ENCODE results near the gene ST6GALNAC2. TPM values are rescaled to one million over a fixed set of nuclear protein-coding genes. Genes with fewer than 3 reads are reported as not detected.

The ST6GALNAC2 gene
- total and polyA plus RNA-seq, 9 donors = 1.2 to 8.0 (median 1.5) TPM

DNA sequence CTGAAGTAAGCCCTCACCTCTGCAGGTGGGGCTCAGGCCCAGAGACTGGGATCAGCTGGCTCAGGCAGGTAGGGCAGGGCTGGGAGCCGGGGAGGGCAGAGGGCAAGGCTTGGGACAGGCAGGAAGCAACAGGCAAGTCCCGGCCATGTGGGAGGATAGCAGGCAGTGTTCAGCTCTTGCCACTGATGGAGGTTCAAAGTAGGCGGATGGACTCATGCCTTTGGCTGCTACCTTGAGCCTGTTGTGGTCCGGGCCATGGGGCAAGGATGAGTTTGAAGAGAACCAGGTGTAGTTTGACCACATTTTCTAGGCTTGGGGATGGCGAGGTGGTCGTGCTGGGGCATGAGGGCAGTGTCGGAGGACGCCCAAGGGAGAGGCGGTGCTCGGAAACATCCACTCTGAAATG, 43.1 kb downstream of the ST6GALNAC2 start:
- H3K27ac ChIP-seq (ENCODE audit: low read length) = no peak overlapping the region
- peaks cover 92% of the 10 kb centered on the region for H3K4me1 ChIP-seq (ENCODE audit: control insufficient read depth, insufficient read depth, low read length)
- no peaks in the 10 kb centered on the region for H3K9me3 ChIP-seq (replicated peaks; ENCODE audit: control insufficient read depth, low read depth, low read length)
- DNase-seq = no peak
- peaks cover 14% of the 10 kb centered on the region for H3K27me3 ChIP-seq (ENCODE audit: control insufficient read depth, insufficient read depth, low read length)
- H3K36me3 ChIP-seq (ENCODE audit: control insufficient read depth, insufficient read depth, low read length) = no peaks in the 10 kb centered on the region
- H3K4me3 ChIP-seq (ENCODE audit: low read length) = no peak overlapping the region
- WGBS (ENCODE audit: insufficient coverage) = 83% methylated on average over 10 of the region's 10 CpGs

DNA sequence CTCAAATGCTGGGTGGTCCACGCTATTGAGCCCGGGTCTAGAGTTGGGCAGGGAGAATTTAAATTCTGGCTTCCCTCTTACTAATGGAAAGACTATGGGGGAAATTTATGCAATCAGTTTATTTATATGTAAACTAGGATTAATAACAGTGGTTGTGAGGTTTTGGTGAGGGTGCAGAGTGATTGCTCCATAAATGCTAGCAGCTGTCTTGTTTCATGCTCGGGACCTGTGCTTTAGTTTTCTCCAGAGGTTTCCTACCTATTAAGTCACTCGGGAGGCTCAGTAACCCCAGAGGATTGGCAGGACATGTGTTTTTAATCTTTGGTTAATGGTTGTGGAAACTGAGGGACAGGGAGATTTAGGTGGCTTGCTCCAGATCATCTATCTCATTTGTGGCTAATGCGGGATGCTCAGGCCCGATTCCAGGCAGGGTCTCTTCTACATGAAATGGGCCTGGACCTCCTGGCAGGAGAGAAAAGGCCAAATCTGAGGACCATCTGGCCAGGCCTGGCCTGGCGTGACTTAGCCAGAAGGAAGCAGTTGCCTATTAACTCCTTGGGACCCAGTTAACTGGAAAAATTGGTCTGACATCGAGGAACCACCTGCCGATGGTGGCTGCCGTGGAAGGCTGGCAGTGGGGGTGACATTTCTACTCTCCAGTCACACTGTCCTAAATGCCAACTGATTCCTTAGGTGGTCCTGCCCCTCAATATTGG, 43.8 kb downstream of the ST6GALNAC2 start:
- H3K4me1 ChIP-seq (ENCODE audit: control insufficient read depth, insufficient read depth, low read length) = peaks cover 89% of the 10 kb centered on the region
- no peak overlapping the region for H3K4me3 ChIP-seq (ENCODE audit: low read length)
- no peak overlapping the region for H3K27ac ChIP-seq (ENCODE audit: low read length)
- peaks cover 18% of the 10 kb centered on the region for H3K27me3 ChIP-seq (ENCODE audit: control insufficient read depth, insufficient read depth, low read length)
- H3K9me3 ChIP-seq (replicated peaks; ENCODE audit: control insufficient read depth, low read depth, low read length) = no peaks in the 10 kb centered on the region
- no peaks in the 10 kb centered on the region for H3K36me3 ChIP-seq (ENCODE audit: control insufficient read depth, insufficient read depth, low read length)
- 58% methylated on average over 4 of the region's 10 CpGs for WGBS (ENCODE audit: insufficient coverage)
- no peak for DNase-seq

DNA sequence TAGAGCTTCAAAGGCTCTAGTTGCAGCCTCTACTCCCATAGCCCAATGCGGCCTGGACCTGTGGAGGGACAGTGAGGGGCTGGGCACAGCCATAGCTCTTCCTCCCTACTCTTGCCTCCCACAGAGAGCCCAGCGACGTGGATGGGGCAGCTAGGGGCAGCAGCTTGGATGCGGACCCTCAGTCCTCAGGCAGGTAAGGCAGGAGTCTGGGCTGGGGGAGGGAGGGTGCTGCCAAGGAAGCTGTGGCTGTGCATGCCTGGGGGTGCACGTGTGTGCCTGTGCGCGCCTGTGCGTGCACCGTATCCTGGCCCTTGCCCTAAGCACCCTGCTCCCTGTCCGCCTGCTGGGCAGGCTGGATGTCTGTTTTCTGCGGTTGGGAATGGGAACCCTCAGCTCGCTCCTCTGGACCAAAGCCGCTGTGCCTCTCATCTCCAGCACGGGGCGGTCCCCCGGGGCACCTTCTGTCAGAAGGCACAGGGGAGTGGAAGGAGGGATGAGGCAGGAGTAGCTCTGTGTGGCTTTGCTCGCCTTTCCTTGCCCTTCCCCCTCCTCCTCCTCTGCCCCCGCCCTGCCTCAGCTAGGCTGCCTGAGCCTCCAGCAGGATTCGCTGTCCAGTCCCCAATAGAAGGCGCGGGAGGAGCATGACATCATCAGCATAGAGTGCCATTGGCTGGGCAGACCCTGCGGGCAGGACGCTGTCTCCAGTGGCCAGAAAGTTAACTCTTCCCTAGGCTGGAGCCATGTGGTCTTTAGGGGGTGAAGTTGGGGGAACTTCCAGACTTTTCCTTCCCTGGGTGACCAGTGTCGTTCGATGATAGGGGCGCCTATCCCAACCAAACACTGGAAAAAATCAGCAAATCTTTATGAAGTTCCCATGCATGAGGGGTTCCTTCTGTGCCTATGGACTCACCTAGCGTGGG, 45.0 kb downstream of the ST6GALNAC2 start:
- DNase-seq = peak; percentile 98
- Histone ChIP-seq H3K27ac (ENCODE audit: low read length) (peak overlapping the region; percentile 40), H3K4me1 (ENCODE audit: control insufficient read depth, insufficient read depth, low read length) (peaks cover 85% of the 10 kb centered on the region), H3K9me3 (replicated peaks; ENCODE audit: control insufficient read depth, low read depth, low read length) (no peaks in the 10 kb centered on the region), H3K36me3 (ENCODE audit: control insufficient read depth, insufficient read depth, low read length) (no peaks in the 10 kb centered on the region), H3K4me3 (ENCODE audit: low read length) (peak overlapping the region; percentile 46), H3K27me3 (ENCODE audit: control insufficient read depth, insufficient read depth, low read length) (peaks cover 28% of the 10 kb centered on the region)
- 8% methylated on average over 11 of the region's 27 CpGs for WGBS (ENCODE audit: insufficient coverage)

DNA sequence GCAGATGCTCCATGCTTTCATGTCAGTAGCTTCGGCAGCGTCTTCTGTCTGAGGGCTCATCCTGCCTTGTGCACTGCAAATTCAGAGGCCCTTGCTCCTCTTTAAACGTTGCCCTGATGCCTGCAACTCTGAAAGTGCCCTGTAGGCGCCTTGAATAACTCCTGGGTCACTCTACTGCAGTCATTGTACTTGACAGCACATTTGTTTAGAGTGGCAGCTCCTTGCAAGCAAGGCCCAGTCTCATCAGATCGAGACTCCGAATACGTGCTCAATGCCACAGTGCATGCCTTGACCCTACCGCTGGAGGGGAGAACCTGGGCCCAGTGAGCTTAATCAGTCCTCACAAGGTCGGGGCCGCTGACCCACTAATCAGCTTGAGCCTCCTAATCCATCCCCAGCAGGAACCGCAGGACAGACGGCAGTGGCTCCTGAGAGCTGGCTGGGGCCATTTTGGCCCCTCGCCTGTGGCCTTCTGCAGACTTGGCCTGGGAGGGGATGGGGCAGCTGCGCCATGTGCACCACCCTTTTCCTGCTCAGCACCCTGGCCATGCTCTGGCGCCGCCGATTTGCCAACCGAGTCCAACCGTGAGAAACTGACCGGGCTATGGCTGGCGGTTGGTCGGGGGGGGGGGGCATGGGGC, 45.9 kb downstream of the ST6GALNAC2 start, which contains the start of gene PRCD:
Gene PRCD (plus strand): TSS at position 414 of the 641 bp plus-strand sequence. CDS start 98 bp downstream, at position 512.
- no peaks in the 10 kb centered on the region for H3K9me3 ChIP-seq (replicated peaks; ENCODE audit: control insufficient read depth, low read depth, low read length)
- H3K4me1 ChIP-seq (ENCODE audit: control insufficient read depth, insufficient read depth, low read length) = peaks cover 86% of the 10 kb centered on the region
- DNase-seq = no peak
- peaks cover 28% of the 10 kb centered on the region for H3K27me3 ChIP-seq (ENCODE audit: control insufficient read depth, insufficient read depth, low read length)
- peak within 1 kb of the TSS; percentile 46 for H3K4me3 ChIP-seq (ENCODE audit: low read length)
- WGBS (ENCODE audit: insufficient coverage) = 69% methylated on average over 14 of the region's 22 CpGs
- H3K36me3 ChIP-seq (ENCODE audit: control insufficient read depth, insufficient read depth, low read length) = peaks cover 2% of the 10 kb centered on the region
- H3K27ac ChIP-seq (ENCODE audit: low read length) = peak within 1 kb of the TSS; percentile 40

DNA sequence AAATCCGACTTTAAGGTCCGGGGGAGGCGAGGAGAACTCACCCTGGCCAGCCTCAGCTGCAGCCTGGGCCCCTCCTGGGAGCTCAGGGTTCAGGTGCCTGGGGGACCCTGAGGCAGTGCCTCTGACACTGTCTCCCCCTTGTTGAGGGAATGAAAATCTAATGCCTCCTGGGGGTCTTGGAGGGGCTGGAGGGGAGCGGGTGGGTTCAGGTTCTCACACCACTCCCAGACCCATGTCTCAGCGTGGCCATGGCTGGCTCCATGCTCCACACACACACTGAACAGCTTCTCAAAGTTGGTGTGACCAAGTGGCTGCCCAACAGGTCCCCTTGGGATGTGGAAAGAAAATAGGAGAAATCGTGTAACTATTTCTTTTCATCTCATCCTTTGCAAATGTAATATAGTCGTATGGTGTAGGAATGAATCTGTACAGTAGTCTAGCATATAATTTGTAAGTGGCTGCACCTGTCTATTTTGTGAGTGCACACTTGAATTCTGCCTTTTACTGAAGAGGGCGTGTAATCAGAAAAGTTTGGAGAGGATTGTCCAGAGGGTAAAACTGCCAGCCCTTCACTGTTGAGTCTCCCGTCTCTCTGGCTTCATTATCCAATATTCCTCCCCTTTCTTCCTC, 46.6 kb downstream of the ST6GALNAC2 start:
- Histone ChIP-seq H3K4me3 (ENCODE audit: low read length) (no peak overlapping the region), H3K4me1 (ENCODE audit: control insufficient read depth, insufficient read depth, low read length) (peaks cover 82% of the 10 kb centered on the region), H3K27me3 (ENCODE audit: control insufficient read depth, insufficient read depth, low read length) (peaks cover 28% of the 10 kb centered on the region)

DNA sequence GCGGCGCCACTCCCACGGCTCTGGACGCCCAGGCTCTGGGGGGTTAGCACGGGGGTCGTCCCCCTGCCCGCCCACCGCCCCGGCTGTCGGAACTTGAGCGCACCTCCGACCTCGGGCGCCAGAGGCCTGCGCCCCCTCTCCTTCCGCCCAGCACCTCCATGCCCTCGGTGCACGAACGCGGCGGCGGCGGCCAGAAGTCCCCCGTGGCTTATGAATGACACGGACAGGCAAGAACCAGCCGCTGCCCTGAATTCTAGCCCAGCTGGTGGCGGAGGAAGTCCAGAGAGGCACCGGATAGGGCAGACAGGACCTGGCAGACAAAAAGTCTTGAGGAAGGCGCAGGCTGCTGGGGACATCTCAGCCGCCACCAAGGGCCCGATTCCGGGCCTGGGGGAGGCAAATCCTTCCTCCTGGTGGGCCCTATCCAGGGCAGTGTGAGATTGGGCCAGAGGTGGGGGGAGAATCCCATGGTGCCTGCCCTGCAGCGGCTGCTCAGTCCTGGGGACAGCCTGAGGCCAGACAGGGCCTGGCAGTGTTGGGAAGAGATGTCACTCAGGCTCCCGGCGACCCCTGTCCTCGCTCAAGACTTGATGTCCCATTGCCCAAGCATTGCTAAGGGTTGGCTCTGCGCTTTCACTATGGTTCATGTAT, 47.3 kb downstream of the ST6GALNAC2 start:
- H3K27ac ChIP-seq (ENCODE audit: low read length) = peak overlapping the region; percentile 20

More for the DNA sequence above, 46.6 kb downstream of the ST6GALNAC2 start:
- WGBS (ENCODE audit: insufficient coverage) = 79% methylated on average over 5 of the region's 9 CpGs
- Histone ChIP-seq H3K36me3 (ENCODE audit: control insufficient read depth, insufficient read depth, low read length) (peaks cover 2% of the 10 kb centered on the region), H3K9me3 (replicated peaks; ENCODE audit: control insufficient read depth, low read depth, low read length) (no peaks in the 10 kb centered on the region), H3K27ac (ENCODE audit: low read length) (no peak overlapping the region)
- DNase-seq = no peak

DNA sequence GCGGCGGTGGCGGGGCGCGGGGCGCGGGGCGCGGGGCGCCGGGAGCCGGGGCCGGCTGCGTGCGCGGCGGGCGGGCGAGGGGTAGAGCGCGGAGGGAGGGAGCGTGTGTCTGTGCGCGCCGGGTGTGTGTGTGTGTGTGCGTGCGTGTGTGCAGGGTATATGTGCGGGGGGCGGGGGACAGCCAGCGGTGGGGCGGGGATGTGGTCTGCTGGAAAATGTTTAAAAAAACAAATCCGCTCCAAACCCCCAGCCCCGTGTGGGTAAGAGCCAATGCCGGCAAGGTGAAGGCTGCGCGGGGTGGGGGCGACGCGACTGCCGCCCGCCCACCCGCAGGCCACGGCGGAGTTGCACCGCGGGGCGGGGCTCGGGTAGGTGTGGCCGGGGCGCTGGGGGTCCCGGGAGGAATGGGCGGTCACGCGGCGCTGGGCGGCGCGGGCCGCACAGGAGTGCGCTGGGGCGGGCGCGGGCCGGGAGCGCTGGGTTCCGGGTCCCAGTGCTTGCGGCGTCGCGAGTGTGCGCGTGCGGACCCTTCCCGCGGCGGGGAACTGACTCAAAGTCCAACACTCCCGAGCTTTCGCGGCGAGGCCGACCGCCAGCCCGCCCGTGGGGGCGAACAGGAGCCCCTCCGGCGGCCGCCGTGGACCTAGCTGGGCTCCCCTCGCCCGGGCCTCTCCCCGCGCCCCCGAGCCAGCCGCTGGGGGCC, 47.9 kb downstream of the ST6GALNAC2 start, which contains the start of gene CYGB:
Gene CYGB (minus strand): TSS at position 132 of the 703 bp plus-strand sequence. CDS start 167 bp downstream, outside the sequence.
- Histone ChIP-seq H3K4me1 (ENCODE audit: control insufficient read depth, insufficient read depth, low read length) (peaks cover 75% of the 10 kb centered on the region), H3K27ac (ENCODE audit: low read length) (peak within 1 kb of the TSS; percentile 20), H3K36me3 (ENCODE audit: control insufficient read depth, insufficient read depth, low read length) (peaks cover 2% of the 10 kb centered on the region), H3K9me3 (replicated peaks; ENCODE audit: control insufficient read depth, low read depth, low read length) (no peaks in the 10 kb centered on the region), H3K27me3 (ENCODE audit: control insufficient read depth, insufficient read depth, low read length) (peaks cover 28% of the 10 kb centered on the region), H3K4me3 (ENCODE audit: low read length) (peak within 1 kb of the TSS; percentile 45)
- no peak for DNase-seq
- under 1% methylated on average over 64 of the region's 95 CpGs for WGBS (ENCODE audit: insufficient coverage)

More for the DNA sequence above, 47.3 kb downstream of the ST6GALNAC2 start:
- no peaks in the 10 kb centered on the region for H3K9me3 ChIP-seq (replicated peaks; ENCODE audit: control insufficient read depth, low read depth, low read length)
- 19% methylated on average over 33 of the region's 37 CpGs for WGBS (ENCODE audit: insufficient coverage)
- H3K36me3 ChIP-seq (ENCODE audit: control insufficient read depth, insufficient read depth, low read length) = peaks cover 2% of the 10 kb centered on the region
- DNase-seq = no peak
- H3K4me3 ChIP-seq (ENCODE audit: low read length) = peak overlapping the region; percentile 25
- peaks cover 77% of the 10 kb centered on the region for H3K4me1 ChIP-seq (ENCODE audit: control insufficient read depth, insufficient read depth, low read length)
- peaks cover 28% of the 10 kb centered on the region for H3K27me3 ChIP-seq (ENCODE audit: control insufficient read depth, insufficient read depth, low read length)

DNA sequence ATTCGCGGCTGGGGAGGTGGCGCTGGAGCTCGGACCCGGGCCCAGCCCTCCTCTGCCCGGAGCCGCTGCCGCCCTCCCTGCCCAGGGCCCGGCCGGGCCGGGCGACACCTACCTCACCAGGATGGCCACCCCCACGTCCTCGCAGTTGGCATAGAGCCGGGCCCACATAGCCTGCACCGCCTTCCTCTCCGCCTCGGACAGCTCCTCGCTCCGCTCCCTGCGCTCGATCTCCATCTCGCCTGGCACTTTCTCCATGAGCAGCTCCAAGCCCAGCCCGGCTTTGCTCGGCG, 48.4 kb downstream of the ST6GALNAC2 start:
- H3K9me3 ChIP-seq (replicated peaks; ENCODE audit: control insufficient read depth, low read depth, low read length) = no peaks in the 10 kb centered on the region
- peak overlapping the region; percentile 45 for H3K4me3 ChIP-seq (ENCODE audit: low read length)
- peaks cover 2% of the 10 kb centered on the region for H3K36me3 ChIP-seq (ENCODE audit: control insufficient read depth, insufficient read depth, low read length)
- no peak overlapping the region for H3K27ac ChIP-seq (ENCODE audit: low read length)
- DNase-seq = no peak
- H3K27me3 ChIP-seq (ENCODE audit: control insufficient read depth, insufficient read depth, low read length) = peaks cover 28% of the 10 kb centered on the region
- under 1% methylated on average over 24 of the region's 26 CpGs for WGBS (ENCODE audit: insufficient coverage)
- H3K4me1 ChIP-seq (ENCODE audit: control insufficient read depth, insufficient read depth, low read length) = peaks cover 75% of the 10 kb centered on the region

Data from muscle of leg (tissue), 11 donors.